K562 (cell line): ENCODE data around the gene SSU72. TPM values are rescaled to one million over a fixed set of nuclear protein-coding genes. Genes with fewer than 3 reads are reported as not detected.
A peak's percentile ranks its signal among the peaks of the same experiment; 100 is the strongest.

Source experiments
- ATAC-seq: fragments of 200-7000 bp; cut with Tn5 transposase; 3 replicates; pipeline ENCODE4 v1.9.1; 2020; ENCODE audit warnings: moderate library complexity
- BruUV-seq: library from RNA; stranded (reverse); fragments of 400-500 nt; replicated peaks from 2 replicates; lab custom pipeline; 2021; lab: Mats Ljungman, UMichigan
- CTCF ChIA-PET: fragments of 300-600 bp; formaldehyde crosslinking; extraction: SDS; loops from one replicate; lab custom pipeline; 2021; ENCODE audit warnings: low intra/inter-chr PET ratio; lab: Yijun Ruan, JAX
- POLR2A ChIA-PET: fragments of 300-600, 350-650 bp; sonication (Branson Sonifier 250); formaldehyde crosslinking; extraction: SDS; loops from one replicate; lab custom pipeline; 2021; ENCODE audit warnings: antibody characterized with exemption, inconsistent platforms; lab: Yijun Ruan, JAX
- DNase-seq, 4 experiments: peaks; one replicate each; pipeline versions ENCODE4 v3.0.0 to v3.0.0-alpha.2; 2011 to 2018; ENCODE audit warnings: low spot score in 3 of 4, mixed read lengths in 3 of 4; ENCODE audit errors: extremely low read depth in 1 of 4
- FAIRE-seq: peaks from 2 replicates; lab custom pipeline; 2011; peaks lifted over from hg19 to GRCh38; lab: Jason Lieb, UNC
- H2AFZ ChIP-seq: 2 replicates; pipeline ENCODE4 v1.6.0; 2011; ENCODE audit warnings: low read depth, low read length, control low read depth, inconsistent platforms
- H3K27ac ChIP-seq: fragments of 200-600 bp; 3 replicates; pipeline ENCODE4 v1.8.0; 2011; ENCODE audit warnings: low read depth, mild to moderate bottlenecking, control low read depth, inconsistent platforms, low read length, moderate library complexity, mixed read lengths; ENCODE audit errors: extremely low read depth
- H3K27me3 ChIP-seq, 2 experiments: fragments of 300-600 bp in 1 of 2; 2 replicates in 1 of 2; 3 replicates in 1 of 2; pipeline versions ENCODE4 v1.6.0 to v1.8.0; 2011; ENCODE audit warnings: inconsistent platforms in 2 of 2, low read length in 2 of 2, mild to moderate bottlenecking in 1 of 2, mixed read lengths in 1 of 2, moderate library complexity in 1 of 2; ENCODE audit not compliant: control insufficient read depth in 2 of 2, insufficient read depth in 2 of 2
- H3K36me3 ChIP-seq: fragments of 300-600 bp; 3 replicates; pipeline ENCODE4 v1.8.0; 2011; ENCODE audit warnings: mild to moderate bottlenecking, low read length, inconsistent platforms; ENCODE audit not compliant: control insufficient read depth, insufficient read depth
- H3K4me1 ChIP-seq, 2 experiments: fragments of 200-600 bp in 1 of 2; replicated peaks in 1 of 2; 2 replicates in 1 of 2; 3 replicates in 1 of 2; pipeline versions ENCODE4 v1.5.1 to v1.8.0; 2011; ENCODE audit warnings: inconsistent platforms in 2 of 2, low read length in 2 of 2, mild to moderate bottlenecking in 1 of 2, mixed read lengths in 1 of 2, moderate library complexity in 1 of 2; ENCODE audit not compliant: control insufficient read depth in 2 of 2, insufficient read depth in 2 of 2
- H3K4me2 ChIP-seq: 2 replicates; pipeline ENCODE4 v1.6.1; 2011; ENCODE audit warnings: low read length, control low read depth, inconsistent platforms, mixed read lengths; ENCODE audit not compliant: insufficient read depth
- H3K4me3 ChIP-seq: fragments of 200-600 bp; sonication (generic), shearing (Covaris generic); 2 replicates; pipeline ENCODE4 v1.5.1; 2016; ENCODE audit warnings: control low read depth, inconsistent platforms
- H3K79me2 ChIP-seq: fragments of 200-600 bp; 3 replicates; pipeline ENCODE4 v1.8.0; 2011; ENCODE audit warnings: low read length, inconsistent platforms; ENCODE audit not compliant: control insufficient read depth, insufficient read depth
- H3K9ac ChIP-seq, 2 experiments: 2 replicates each; pipeline versions ENCODE4 v1.6.0 to v1.6.1; 2011; ENCODE audit warnings: low read depth in 2 of 2, low read length in 2 of 2, control low read depth in 1 of 2, inconsistent platforms in 1 of 2, mild to moderate bottlenecking in 1 of 2, mixed read lengths in 1 of 2; ENCODE audit not compliant: insufficient read depth in 1 of 2
- H3K9me1 ChIP-seq: one replicate; pipeline ENCODE4 v1.6.0; 2011; ENCODE audit warnings: inconsistent platforms, mild to moderate bottlenecking, low read length, moderate library complexity; ENCODE audit not compliant: control insufficient read depth, insufficient read depth
- H3K9me3 ChIP-seq: replicated peaks from 2 replicates; pipeline ENCODE4 v1.5.1; 2011; ENCODE audit warnings: low read depth, low read length, inconsistent platforms; ENCODE audit not compliant: control insufficient read depth, insufficient read depth
- H4K20me1 ChIP-seq: replicated peaks from 2 replicates; pipeline ENCODE4 v1.6.1; 2011; ENCODE audit warnings: low read length, inconsistent platforms, mixed read lengths; ENCODE audit not compliant: control insufficient read depth, insufficient read depth
- CEBPG ChIP-seq, 3 experiments: fragments of 200-800 bp in 1 of 3; sonication (Bioruptor generic) in 1 of 3; sonication (generic) in 1 of 3; formaldehyde crosslinking in 1 of 3; IDR thresholded peaks in 2 of 3; conservative IDR thresholded peaks in 1 of 3; 2 replicates each; pipeline versions ENCODE4 v1.6.1 to v1.8.0; 2016 to 2022; ENCODE audit warnings: missing compliant biosample characterization in 2 of 3, missing genetic modification characterization in 2 of 3, mild to moderate bottlenecking in 1 of 3, missing genetic modification reagents in 1 of 3
- CTCF ChIP-seq, 3 experiments: IDR thresholded peaks in 2 of 3; conservative IDR thresholded peaks in 1 of 3; 2 replicates each; pipeline ENCODE4 v1.5.1; 2011 to 2012; ENCODE audit warnings: low read length in 3 of 3, mild to moderate bottlenecking in 3 of 3, control low read depth in 2 of 3, improper control_type of control experiment in 1 of 3, inconsistent platforms in 1 of 3, low read depth in 1 of 3, mixed read lengths in 1 of 3, moderate library complexity in 1 of 3; ENCODE audit not compliant: insufficient read depth in 2 of 3
- ELF4 ChIP-seq: fragments of 450-650 bp; formaldehyde crosslinking; IDR thresholded peaks from 2 replicates; pipeline ENCODE4 v1.4.0; 2022; ENCODE audit warnings: missing genetic modification characterization
- ETS1 ChIP-seq: conservative IDR thresholded peaks from 2 replicates; pipeline ENCODE4 v1.6.1; 2011; ENCODE audit warnings: low read depth, mild to moderate bottlenecking, low read length; ENCODE audit not compliant: control insufficient read depth
- KDM4B ChIP-seq, 2 experiments: fragments of 450-650 bp in 1 of 2; sonication (generic) in 1 of 2; IDR thresholded peaks; 2 replicates each; pipeline ENCODE4 v1.6.1; 2016 to 2017; ENCODE audit warnings: borderline replicate concordance in 2 of 2, antibody characterized with exemption in 1 of 2, low read depth in 1 of 2, mild to moderate bottlenecking in 1 of 2
- MCM7 ChIP-seq, 2 experiments: fragments of 450-650 bp; IDR thresholded peaks; 2 replicates each; pipeline ENCODE4 v1.6.1; 2016 to 2018
- MYC ChIP-seq, 2 experiments: fragments of 250-450 bp in 1 of 2; sonication (Bioruptor Pico) in 1 of 2; IDR thresholded peaks; 2 replicates each; pipeline versions ENCODE4 v1.5.1 to v1.6.1; 2012 to 2021; ENCODE audit warnings: low read depth in 2 of 2, borderline replicate concordance in 1 of 2, improper control_type of control experiment in 1 of 2, low read length in 1 of 2, mild to moderate bottlenecking in 1 of 2, moderate library complexity in 1 of 2
- NRF1 ChIP-seq, 2 experiments: fragments of 450-650 bp; IDR thresholded peaks in 1 of 2; conservative IDR thresholded peaks in 1 of 2; 2 replicates each; pipeline ENCODE4 v1.6.1; 2014; ENCODE audit warnings: mild to moderate bottlenecking in 2 of 2
- POLR2AphosphoS5 ChIP-seq: IDR thresholded peaks from 2 replicates; pipeline ENCODE4 v1.6.1; 2011; ENCODE audit warnings: mild to moderate bottlenecking, low read depth, low read length, moderate library complexity; ENCODE audit not compliant: control insufficient read depth, insufficient read depth
- RCOR1 ChIP-seq, 2 experiments: IDR thresholded peaks; 2 replicates each; pipeline ENCODE4 v1.6.1; 2012; ENCODE audit warnings: low read depth in 2 of 2, low read length in 2 of 2, borderline replicate concordance in 1 of 2, improper control_type of control experiment in 1 of 2
- RFX5 ChIP-seq: IDR thresholded peaks from 2 replicates; pipeline ENCODE4 v1.6.1; 2011; ENCODE audit warnings: low read depth, mild to moderate bottlenecking, improper control_type of control experiment, low read length
- SIX5 ChIP-seq, 2 experiments: IDR thresholded peaks; 2 replicates each; pipeline ENCODE4 v1.6.1; 2011; ENCODE audit warnings: low read length in 2 of 2, borderline replicate concordance in 1 of 2, low read depth in 1 of 2, mild to moderate bottlenecking in 1 of 2, moderate library complexity in 1 of 2; ENCODE audit not compliant: insufficient read depth in 1 of 2
- STAT5B ChIP-seq: fragments of 250-450 bp; sonication (Bioruptor Pico); IDR thresholded peaks from 2 replicates; pipeline ENCODE4 v1.8.0; 2021; ENCODE audit warnings: mild to moderate bottlenecking, inconsistent platforms
- ZNF175 ChIP-seq: fragments of 200-800 bp; sonication (Bioruptor generic); IDR thresholded peaks from 2 replicates; pipeline ENCODE4 v1.6.1; 2016; ENCODE audit warnings: low read depth, mild to moderate bottlenecking, missing genetic modification characterization, missing compliant biosample characterization
- ZNF436 ChIP-seq: fragments of 250-450, 450-650 bp; sonication (Bioruptor Pico); formaldehyde crosslinking; IDR thresholded peaks from 2 replicates; pipeline ENCODE4 v1.7.0; 2020; ENCODE audit warnings: mild to moderate bottlenecking
- ZNF561 ChIP-seq: fragments of 450-650 bp; formaldehyde crosslinking; conservative IDR thresholded peaks from 2 replicates; pipeline ENCODE4 v1.4.0; 2020; ENCODE audit warnings: mild to moderate bottlenecking, moderate library complexity
- WGBS: fragments of 100-300 bp; shearing (Covaris generic); methylation state at CpG from one replicate; pipeline ENCODE4 v1.1.6; 2016; ENCODE audit warnings: low coverage, mixed read lengths; ENCODE audit not compliant: insufficient coverage; ENCODE audit errors: missing lambda C conversion rate; 5-methylcytosine and 5-hydroxymethylcytosine counted together
- in situ Hi-C: fragments of 300-500 bp; cut with MboI; formaldehyde crosslinking; loops from 4 replicates; pipeline ENCODE4 v1.15.0; 2018; ENCODE audit warnings: inconsistent platforms, mixed read lengths
- intact Hi-C: fragments of 100-400 bp; cut with micrococcal nuclease; formaldehyde crosslinking; loops from 2 replicates; pipeline ENCODE4 v1.14.2; 2022
- polyA plus RNA-seq, 8 experiments: library from polyadenylated mRNA; depleted of rRNA in 4 of 8; stranded (reverse) in 5 of 8; unstranded in 3 of 8; fragments of >200 nt; fragmentation: Nextera tagmentation in 2 of 8; fragmentation: Illumina TruSeq in 1 of 8; extraction: Ambion mirVana in 2 of 8; extraction: Trizol in 1 of 8; gene quantifications; 2 replicates each; pipeline versions ENCODE4 v1.2.1 to v1.2.3, GENCODE V29; 2011 to 2014; ENCODE audit warnings: inconsistent platforms in 1 of 8, missing spikeins in 1 of 8
- total RNA-seq, 7 experiments: library from RNA; depleted of rRNA in 6 of 7; stranded (reverse); fragments of >200 nt in 6 of 7; fragmentation: Illumina TruSeq in 2 of 7; extraction: Trizol in 2 of 7; gene quantifications; 2 replicates each; pipeline versions ENCODE4 v1.2.1 to v1.2.3, GENCODE V29; 2011 to 2021; ENCODE audit warnings: low replicate concordance in 1 of 7

Gene SSU72
- total and polyA plus RNA-seq, 9 of the 15 experiments (the other 6 are each of a cell fraction or from before 2014, with no cell fraction given), result 70.8 to 201 (median 94.6) TPM

- Histone ChIP-seq H4K20me1 (peaks cover 24% of the 10 kb centered on the region; the same call in 1 of the 2 replicates), H3K27me3 (no peaks in the 10 kb centered on the region), H3K27ac (no peak overlapping the region), H3K9me1 (no peaks in the 10 kb centered on the region), H3K4me2 (no peak overlapping the region), H2AFZ (no peak overlapping the region), H3K4me3 (no peak overlapping the region), H3K36me3 (peaks cover 9% of the 10 kb centered on the region; the same call in 2 of the 3 replicates), H3K9me3 (no peaks in the 10 kb centered on the region), H3K4me1 (peaks cover 13 to 89% of the 10 kb centered on the region in 2 experiments; a peak in 4 of 5 replicates), H3K9ac (peak overlapping the region in 1 of 2 experiments; percentile 47; a peak in 2 of 4 replicates), H3K79me2 (peaks cover 31% of the 10 kb centered on the region)
- no peak for FAIRE-seq
- in situ Hi-C loops, result no loop called here
- WGBS, result 85% methylated on average over 6 of the region's 6 CpGs
- ATAC-seq, result no peak
- POLR2A ChIA-PET, result interaction anchor here (0.8 to 1.4 kb wide), 2 partner anchors 15 to 56 kb away, joined by 3 to 4 read pairs; no protein-coding TSS in a partner anchor
- intact Hi-C loops, result no loop called here
- no peak for DNase-seq
- CTCF ChIA-PET, result no interaction called here
- BruUV-seq, result no TSS peak
- TF ChIP-seq SIX5 (IDR thresholded peaks at IDR 0.05; ENCODE audit: borderline replicate concordance in 1 of 2, insufficient read depth in 1 of 2, low read depth in 1 of 2, low read length in 2 of 2) (no peak), NRF1 (conservative IDR thresholded peaks at IDR 0.05 in 1 of 2, IDR thresholded peaks at IDR 0.05 in 1 of 2) (no peak), KDM4B (IDR thresholded peaks at IDR 0.05; ENCODE audit: borderline replicate concordance in 2 of 2, low read depth in 1 of 2) (no peak), ELF4 (no peak), MYC (IDR thresholded peaks at IDR 0.05; ENCODE audit: low read depth, low read length) (no peak), MYC (CRISPR knock-in tag; IDR thresholded peaks at IDR 0.05; ENCODE audit: borderline replicate concordance, low read depth) (no peak), CTCF (IDR thresholded peaks at IDR 0.05 in 2 of 3, conservative IDR thresholded peaks at IDR 0.05 in 1 of 3; ENCODE audit: insufficient read depth in 2 of 3, low read depth in 1 of 3, low read length in 3 of 3) (no peak), RFX5 (no peak), CEBPG (CRISPR knock-in tag; IDR thresholded peaks at IDR 0.05) (no peak), CEBPG (tag; conservative IDR thresholded peaks at IDR 0.05 in 1 of 2, IDR thresholded peaks at IDR 0.05 in 1 of 2) (no peak), STAT5B (CRISPR knock-in tag) (no peak), RCOR1 (IDR thresholded peaks at IDR 0.05; ENCODE audit: borderline replicate concordance in 1 of 2, low read depth in 2 of 2, low read length in 2 of 2) (no peak), MCM7 (IDR thresholded peaks at IDR 0.05) (no peak), ZNF561 (no peak), ETS1 (no peak), ZNF175 (CRISPR knock-in tag) (no peak), ZNF436 (CRISPR knock-in tag) (no peak), POLR2AphosphoS5 (no peak)
Measured at GRCh38 chr1:1617925-1618324, 43.3 kb upstream of the SSU72 start.
